Motor neuron (in vitro differentiated cells): Measurements from ENCODE around the gene ACSF2. TPM values are rescaled to one million over a fixed set of nuclear protein-coding genes. Genes with fewer than 3 reads are reported as not detected.

Source experiments
- ATAC-seq, 8 experiments: fragments of 200-7000 bp; cut with Tn5 transposase; replicated peaks in 6 of 8; 2 replicates each; pipeline ENCODE4 v1.8.0; 2021; ENCODE audit warnings: mild to moderate bottlenecking in 8 of 8, moderate library complexity in 8 of 8
- H3K27ac ChIP-seq, 2 donors: fragments of 250-450 bp; sonication (Bioruptor Pico); 2 replicates each; pipeline ENCODE4 v1.9.0; 2021; ENCODE audit warnings: antibody characterized with exemption in 2 of 2, mild to moderate bottlenecking in 2 of 2, moderate library complexity in 1 of 2
- H3K4me1 ChIP-seq, 2 donors: fragments of 250-450 bp; sonication (Bioruptor Pico); replicated peaks in 1 of 2; 2 replicates each; pipeline ENCODE4 v1.6.1; 2021; ENCODE audit warnings: antibody characterized with exemption in 2 of 2, mild to moderate bottlenecking in 2 of 2, moderate library complexity in 1 of 2
- H3K4me3 ChIP-seq, 5 donors: fragments of 250-450 bp; sonication (Bioruptor Pico); 2 replicates each; pipeline ENCODE4 v1.9.0; 2021; ENCODE audit warnings: antibody characterized with exemption in 5 of 5, mild to moderate bottlenecking in 5 of 5, moderate library complexity in 4 of 5
- WGBS, 10 experiments: fragments of 450-650 bp; shearing (Covaris generic); methylation state at CpG; one replicate each; pipeline ENCODE4 v1.0.0; 2022; 5-methylcytosine and 5-hydroxymethylcytosine counted together
- in situ Hi-C, 9 experiments: fragments of 400-800 bp; cut with MboI; loops; one replicate each; pipeline ENCODE4 v1.15.0; 2021; ENCODE audit warnings: low sequenced_read_pairs in 9 of 9, low pct_unique_long_range_greater_than_20kb in 2 of 9; ENCODE audit not compliant: unreplicated experiment in 9 of 9
- total RNA-seq, 8 experiments: library from RNA; unstranded; fragments of 300-600 nt; gene quantifications; 2 replicates each; pipeline versions ENCODE4 v1.2.3 to v1.2.4, GENCODE V29; 2022

Gene ACSF2
- total RNA-seq, 8 experiments from 2014 or later = 1.6 to 31.1 (median 5.6) TPM

DNA sequence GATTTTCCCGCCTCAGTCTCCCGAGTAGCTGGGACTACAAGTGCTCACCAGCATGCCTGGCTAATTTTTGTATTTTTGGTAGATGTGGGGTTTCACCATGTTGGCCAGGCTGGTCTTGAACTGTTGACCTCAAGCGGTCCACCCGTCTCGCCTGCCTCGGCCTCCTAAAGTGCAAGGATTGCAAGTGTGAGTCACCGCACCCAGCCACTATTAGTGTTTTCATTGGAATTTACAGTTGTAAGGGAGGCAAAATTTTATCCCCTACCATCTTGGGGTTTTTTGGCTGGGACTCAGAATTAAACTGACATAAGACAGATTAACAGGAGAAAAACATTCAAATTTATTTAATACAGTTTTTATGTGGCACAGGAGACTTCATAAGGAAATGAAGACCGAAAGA lies 69.9 kb downstream of the ACSF2 start:
- Histone ChIP-seq H3K4me3 (no peak overlapping the region), H3K4me1 (peaks cover 0 to 6% of the 10 kb centered on the region in 2 donors), H3K27ac (no peak overlapping the region)
- in situ Hi-C loops = no loop called here
- 64 to 100% (median 83%) methylated on average over 1 to 8 of the region's 8 CpGs; no CpG with 5 or more reads in 1 of the 10 experiments for WGBS, 10 experiments
- no peak for ATAC-seq

DNA sequence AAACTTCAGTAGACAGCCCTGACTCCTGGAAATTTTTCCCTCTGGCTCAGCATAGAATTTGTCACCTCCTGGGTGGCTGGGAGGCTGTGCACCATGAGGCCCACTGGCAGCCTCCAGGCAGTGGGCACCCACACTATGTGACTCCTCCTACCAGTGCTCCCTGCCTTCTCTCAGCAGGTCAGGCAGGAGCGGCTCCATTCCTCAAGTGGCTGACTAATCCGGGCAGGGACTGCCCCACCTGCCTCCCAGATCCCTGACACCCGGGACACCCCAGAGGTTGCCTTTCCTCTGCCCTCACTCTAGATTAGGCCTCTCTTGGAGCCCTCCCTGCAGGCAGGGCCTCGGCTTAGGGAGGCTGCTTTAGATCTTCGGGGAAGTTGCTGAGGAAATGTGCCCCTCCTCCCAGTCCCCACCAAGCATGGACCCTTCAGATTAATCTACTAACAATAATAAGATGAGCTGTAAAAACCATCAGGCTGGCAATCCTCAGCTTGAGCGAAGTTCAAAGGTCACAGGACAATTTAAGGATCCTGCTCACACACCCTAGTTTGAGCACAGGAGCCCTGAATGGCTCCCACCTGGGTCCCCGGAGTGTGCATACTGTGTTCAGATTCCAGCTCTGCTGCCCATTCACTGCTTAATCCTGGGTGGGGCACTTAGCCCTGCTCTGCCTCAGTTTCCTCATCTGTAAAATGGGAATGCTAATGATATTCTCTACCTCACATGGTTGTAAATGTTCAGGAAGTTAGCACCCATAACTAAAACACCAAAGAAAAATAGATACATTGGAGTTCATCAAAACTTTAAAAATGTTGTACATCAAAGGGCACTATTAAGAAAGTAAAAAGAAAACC lies 72.2 kb downstream of the ACSF2 start:
- ATAC-seq = peak in 1 of 8 experiments; percentile 33

DNA sequence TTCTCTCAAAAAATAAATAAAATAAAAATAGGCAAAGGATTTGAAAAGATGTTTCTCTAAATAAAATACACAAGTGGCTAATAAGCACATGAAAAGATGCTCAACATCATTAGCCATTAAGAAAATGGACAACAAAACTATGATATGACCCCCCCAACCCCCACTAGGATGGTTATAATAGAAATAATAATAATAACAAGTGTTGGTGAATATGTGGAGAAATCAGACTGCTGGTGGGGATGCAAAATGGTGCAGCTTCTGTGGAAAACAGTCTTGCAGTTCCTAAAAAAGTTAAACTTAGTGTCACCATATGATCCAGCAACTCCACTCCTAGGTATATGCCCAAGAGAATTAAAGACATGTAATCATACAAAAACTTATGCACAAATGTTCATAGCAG lies 73.3 kb downstream of the ACSF2 start:
- Histone ChIP-seq H3K4me1 (peaks cover 1 to 11% of the 10 kb centered on the region in 2 donors), H3K4me3 (no peak overlapping the region), H3K27ac (no peak overlapping the region)
- ATAC-seq = peak in 1 of 8 experiments; percentile 12
- in situ Hi-C loops = no loop called here

More for the DNA sequence above, 72.2 kb downstream of the ACSF2 start:
- Histone ChIP-seq H3K4me3 (no peak overlapping the region), H3K27ac (no peak overlapping the region), H3K4me1 (peaks cover 0 to 6% of the 10 kb centered on the region in 2 donors)
- in situ Hi-C loops = no loop called here
- WGBS, 10 experiments = 56 to 100% (median 82%) methylated on average over 1 to 2 of the region's 7 CpGs; no CpG with 5 or more reads in 3 of the 10 experiments

DNA sequence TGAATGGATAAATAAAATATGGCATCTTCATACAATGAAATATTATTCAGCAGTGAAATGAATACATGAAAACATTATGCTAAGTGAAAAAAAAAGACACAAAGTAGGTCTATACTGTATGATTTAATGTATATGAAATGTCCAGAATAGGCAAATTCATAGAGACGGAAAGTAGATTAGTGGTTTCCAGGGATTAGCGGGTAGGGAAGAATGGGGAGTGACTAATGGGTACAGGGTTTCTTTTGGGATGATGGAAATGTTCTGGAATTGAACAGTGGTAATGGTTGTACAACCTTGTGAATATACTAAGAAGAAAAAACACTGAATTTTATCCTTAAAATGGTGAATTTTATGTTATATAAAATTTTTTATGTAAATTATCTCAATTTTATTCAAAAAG lies 73.7 kb downstream of the ACSF2 start:
- peak in 1 of 8 experiments; percentile 45 for ATAC-seq
- 30 to 100% (median 93%) methylated on average over 1 to 2 of the region's 2 CpGs for WGBS, 10 experiments
- in situ Hi-C loops = no loop called here

DNA sequence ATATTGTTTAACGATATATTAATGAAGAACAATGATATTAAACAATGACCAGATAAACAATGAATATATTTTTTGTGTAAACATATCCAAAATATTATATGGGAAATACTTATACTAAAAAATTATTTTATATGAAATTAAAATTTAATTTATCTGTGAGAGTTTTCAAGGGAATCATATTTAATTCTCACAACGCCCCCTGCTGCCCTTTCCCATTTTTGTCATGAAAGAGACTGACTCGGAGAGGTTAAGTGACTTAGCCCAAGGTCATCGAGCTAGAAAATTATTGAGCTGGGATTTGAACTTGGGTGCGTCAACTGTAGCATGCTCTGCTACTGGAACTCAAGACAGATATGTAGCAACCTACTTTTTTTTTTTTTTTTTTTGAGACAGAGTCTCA lies 75.0 kb downstream of the ACSF2 start:
- Histone ChIP-seq H3K27ac (no peak overlapping the region), H3K4me1 (peaks cover 5 to 11% of the 10 kb centered on the region in 2 donors), H3K4me3 (no peak overlapping the region)
- WGBS, 10 experiments = 23 to 100% (median 39%) methylated on average over 1 to 5 of the region's 5 CpGs; no CpG with 5 or more reads in 1 of the 10 experiments
- ATAC-seq = no peak
- in situ Hi-C loops = no loop called here

More for the DNA sequence above, 73.7 kb downstream of the ACSF2 start:
- Histone ChIP-seq H3K4me1 (peaks cover 5 to 11% of the 10 kb centered on the region in 2 donors), H3K4me3 (no peak overlapping the region), H3K27ac (no peak overlapping the region)

DNA sequence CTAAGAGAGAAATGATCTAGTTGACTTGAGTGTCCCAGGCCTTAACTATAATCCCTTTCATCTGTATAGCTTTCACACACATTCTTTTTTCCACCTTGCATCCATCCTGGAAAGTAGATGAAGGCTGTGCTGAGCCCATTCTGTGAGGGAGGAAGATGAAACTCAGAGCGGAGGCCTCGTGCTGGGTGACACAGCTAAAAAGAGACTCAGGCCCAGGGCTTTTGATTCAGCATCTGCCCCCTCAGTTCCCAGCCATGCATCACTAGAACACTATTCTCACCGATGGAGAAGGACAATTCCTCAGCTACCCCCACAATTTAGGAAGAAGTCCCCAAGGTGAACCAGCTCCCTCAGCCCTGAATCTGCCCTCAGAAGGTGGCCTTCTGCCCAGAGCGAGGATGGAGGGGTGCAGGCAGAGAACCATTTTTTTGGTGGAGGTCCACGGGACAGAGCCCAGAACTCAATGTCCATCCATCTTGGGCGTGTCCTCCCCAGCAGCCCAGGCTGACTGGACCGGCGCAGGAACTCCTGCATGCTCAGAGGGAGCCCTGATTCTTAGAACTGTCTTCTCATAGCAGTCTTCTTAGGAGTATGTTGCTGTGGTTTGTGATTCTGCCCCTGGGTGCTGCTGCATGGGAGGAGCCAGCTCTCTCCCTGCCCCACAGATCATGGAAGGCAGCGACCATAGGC lies 76.4 kb downstream of the ACSF2 start:
- Histone ChIP-seq H3K4me1 (peaks cover 5 to 11% of the 10 kb centered on the region in 2 donors), H3K27ac (no peak overlapping the region), H3K4me3 (no peak overlapping the region)
- in situ Hi-C loops = no loop called here
- WGBS, 10 experiments = 50 to 100% (median 85%) methylated on average over 1 to 5 of the region's 9 CpGs; no CpG with 5 or more reads in 2 of the 10 experiments
- no peak for ATAC-seq

DNA sequence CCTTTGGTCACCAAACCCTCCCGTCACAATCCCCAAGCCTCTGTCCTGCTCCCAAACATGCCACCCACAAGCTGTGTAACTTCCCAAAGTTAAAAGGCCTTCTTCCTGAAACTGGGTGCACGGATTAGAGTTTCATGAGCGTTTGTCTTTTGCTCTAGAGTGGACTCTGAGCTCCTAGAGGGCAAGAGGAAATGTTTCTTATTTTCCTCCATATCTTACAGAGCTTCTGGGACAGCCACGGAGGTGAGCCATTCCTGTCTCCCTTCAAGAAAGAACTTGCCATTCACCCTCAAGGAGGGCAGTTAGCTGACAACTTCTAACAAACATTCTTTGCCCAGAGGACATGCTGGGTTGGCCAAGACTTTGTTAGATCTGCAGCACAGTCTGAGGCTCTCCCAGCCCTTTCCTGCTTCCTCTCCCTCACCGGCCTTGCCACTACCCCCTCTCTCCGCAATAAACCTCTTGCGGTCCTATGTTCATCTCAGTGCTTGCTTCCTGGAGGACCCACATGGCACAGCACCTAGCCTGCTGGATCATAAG lies 79.6 kb downstream of the ACSF2 start:
- in situ Hi-C loops = no loop called here
- WGBS, 10 experiments = 25 to 100% (median 74%) methylated on average over 1 to 7 of the region's 7 CpGs; no CpG with 5 or more reads in 3 of the 10 experiments
- no peak overlapping the region for H3K4me3 ChIP-seq
- ATAC-seq = no peak
- H3K27ac ChIP-seq = no peak overlapping the region
- H3K4me1 ChIP-seq = peaks cover 11 to 17% of the 10 kb centered on the region in 2 donors

DNA sequence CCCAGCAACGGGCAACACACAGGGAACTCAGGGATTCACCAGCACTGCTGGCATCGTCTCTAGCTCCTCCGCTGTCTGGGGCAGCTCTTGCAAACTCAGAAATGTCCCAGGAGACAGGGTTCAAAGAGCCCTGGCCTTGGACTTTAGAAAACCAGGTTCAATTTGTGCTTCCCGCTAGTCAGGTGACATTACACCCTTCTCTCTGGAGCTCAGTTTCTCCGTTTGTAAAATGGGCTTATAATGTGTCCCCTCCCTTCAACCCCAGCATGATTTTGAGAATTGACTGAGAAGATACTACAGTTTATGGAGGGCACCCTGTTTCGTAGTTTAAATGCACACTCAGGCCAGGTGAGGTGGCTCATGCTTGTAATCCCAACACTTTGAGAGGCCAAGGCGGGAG lies 80.3 kb downstream of the ACSF2 start:
- no peak for ATAC-seq
- H3K4me1 ChIP-seq = peaks cover 11 to 23% of the 10 kb centered on the region in 2 donors
- no peak overlapping the region for H3K27ac ChIP-seq
- in situ Hi-C loops = no loop called here
- no peak overlapping the region for H3K4me3 ChIP-seq
- 0 to 100% (median 72%) methylated on average over 1 to 5 of the region's 7 CpGs; no CpG with 5 or more reads in 3 of the 10 experiments for WGBS, 10 experiments

DNA sequence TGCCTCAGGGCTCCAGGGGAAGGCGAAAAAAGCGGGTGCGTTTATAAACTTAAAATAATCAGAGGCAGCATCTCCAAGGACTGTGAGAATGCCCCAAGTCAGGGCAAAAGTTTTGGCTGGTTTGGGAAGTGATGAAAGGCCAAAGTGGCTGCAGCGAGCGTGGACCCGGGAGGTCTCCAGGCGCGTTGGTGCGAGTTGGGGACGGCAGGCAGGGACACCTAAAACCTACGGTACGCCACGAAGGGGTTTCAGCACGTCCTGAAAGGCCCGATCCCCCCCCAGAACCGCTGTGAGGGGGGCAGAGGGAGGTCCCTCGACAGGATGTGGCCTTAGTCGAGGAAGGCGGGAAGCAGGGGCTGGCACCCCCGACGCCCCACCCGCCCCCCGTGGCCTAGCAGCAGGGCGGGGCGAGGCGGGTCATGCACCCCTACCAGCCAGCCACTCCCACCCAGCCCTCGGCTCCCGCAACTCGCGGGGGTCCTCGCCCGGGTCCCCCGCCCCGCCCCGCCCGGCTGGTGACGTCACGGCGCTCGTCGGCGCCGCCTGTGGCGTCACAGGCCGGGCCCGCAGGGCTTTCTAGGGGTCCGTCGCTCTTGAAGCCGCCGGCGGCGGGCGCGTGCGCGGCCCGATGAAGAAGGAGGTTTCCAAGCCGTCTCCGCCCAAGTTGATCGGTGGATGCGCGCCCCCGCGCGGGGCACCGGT lies 82.0 kb downstream of the ACSF2 start, which contains the start of gene MYCBPAP:
Gene MYCBPAP (plus strand): TSS at position 569 of the 702 bp plus-strand sequence. CDS start 236 bp downstream, outside the sequence.
- Histone ChIP-seq H3K4me3 (peak within 1 kb of the TSS; percentile 22 to 36 (median 31)), H3K4me1 (peaks cover 6 to 25% of the 10 kb centered on the region in 2 donors), H3K27ac (peak within 1 kb of the TSS in 1 of 2 donors; percentile 57)
- ATAC-seq = peak; percentile 58 to 89 (median 72)
- in situ Hi-C loops = no loop called here
- WGBS, 10 experiments = 0 to 91% methylated on average over 4 to 7 of the region's 66 CpGs; no CpG with 5 or more reads in 8 of the 10 experiments

DNA sequence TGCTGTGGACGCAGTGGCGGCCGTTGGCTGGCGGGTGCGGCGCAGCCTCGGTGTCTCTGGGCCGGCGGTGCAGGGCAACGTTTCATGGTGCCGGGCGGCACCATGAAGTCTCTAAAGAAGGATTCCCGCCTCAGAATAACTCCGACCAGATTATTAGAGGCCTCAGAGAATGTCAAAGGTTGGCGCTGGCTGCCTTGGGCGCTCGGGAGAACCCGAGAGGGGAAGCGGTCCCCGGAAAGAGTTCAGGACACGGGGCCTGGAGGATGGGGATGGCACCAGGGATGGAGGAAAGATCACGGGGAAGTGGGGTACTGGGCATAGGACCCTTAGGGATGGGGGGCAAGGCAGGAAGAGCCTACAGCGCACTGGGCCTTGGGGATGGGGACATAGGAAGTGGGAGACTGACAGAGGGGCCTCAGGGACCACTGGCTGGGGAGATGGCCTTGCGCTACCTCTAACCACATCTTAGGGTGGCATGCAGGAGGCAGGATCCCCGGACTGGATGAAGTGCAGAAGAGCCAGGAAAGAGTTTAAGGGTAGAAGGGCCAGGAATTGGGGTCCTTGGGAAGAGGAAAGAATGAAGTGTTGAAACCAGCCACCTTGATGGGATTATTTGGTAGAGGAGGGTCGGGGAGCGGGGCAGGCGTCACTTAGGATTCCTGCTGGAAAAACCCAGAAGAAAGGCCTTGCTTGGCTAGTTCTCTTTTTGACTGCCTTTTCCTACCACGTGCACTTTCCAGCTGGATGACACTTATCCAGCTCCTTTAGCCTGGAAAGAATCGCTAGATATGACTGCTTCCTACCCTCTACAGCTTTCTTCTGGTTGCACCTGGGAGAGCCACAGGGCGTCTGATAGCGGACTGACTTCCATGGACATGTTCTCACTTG lies 82.8 kb downstream of the ACSF2 start:
- peak overlapping the region; percentile 22 to 36 (median 31) for H3K4me3 ChIP-seq
- 10 to 100% (median 69%) methylated on average over 2 to 12 of the region's 32 CpGs; no CpG with 5 or more reads in 1 of the 10 experiments for WGBS, 10 experiments
- in situ Hi-C loops = no loop called here
- peak in 1 of 8 experiments; percentile 0 for ATAC-seq
- peaks cover 2 to 25% of the 10 kb centered on the region in 2 donors for H3K4me1 ChIP-seq
- H3K27ac ChIP-seq = peak overlapping the region in 1 of 2 donors; percentile 56

DNA sequence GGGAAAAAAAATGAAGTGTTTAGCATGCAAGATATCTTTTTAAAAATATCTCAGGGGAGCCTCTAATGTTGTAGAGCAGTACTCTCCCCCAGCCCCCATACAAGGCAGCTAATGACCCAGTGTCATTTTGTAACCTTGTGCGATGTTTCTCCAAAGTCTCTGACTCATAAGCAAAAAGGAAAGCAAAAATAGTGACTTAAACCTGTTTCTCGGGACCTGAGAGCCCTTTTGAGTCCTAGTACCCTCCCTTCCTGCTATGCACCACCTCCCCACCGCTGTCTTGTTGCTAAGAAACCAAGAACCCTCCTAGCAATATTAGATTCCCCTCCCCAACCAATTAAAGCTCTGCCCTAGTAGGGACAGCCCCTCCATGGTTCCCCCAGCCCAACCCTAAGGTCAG lies 85.0 kb downstream of the ACSF2 start:
- peak in 1 of 8 experiments; percentile 13 for ATAC-seq
- WGBS, 10 experiments = 0 to 70% (median 39%) methylated on average over 1 to 3 of the region's 3 CpGs; no CpG with 5 or more reads in 4 of the 10 experiments
- in situ Hi-C loops = no loop called here

More for the DNA sequence above, 85.0 kb downstream of the ACSF2 start:
- Histone ChIP-seq H3K4me1 (peaks cover 0 to 20% of the 10 kb centered on the region in 2 donors), H3K27ac (no peak overlapping the region), H3K4me3 (no peak overlapping the region)
